H9 (cell line): ENCODE data around the gene MYOF. TPM values are rescaled to one million over a fixed set of nuclear protein-coding genes. Genes with fewer than 3 reads are reported as not detected.

Experiments
- DNase-seq: peaks from one replicate; pipeline ENCODE4 v3.0.0-alpha.2; 2017
- H2AFZ ChIP-seq: one replicate; pipeline ENCODE4 v1.6.1; 2013; ENCODE audit warnings: mild to moderate bottlenecking, low read length, control low read depth, moderate library complexity
- H2AK5ac ChIP-seq: 2 replicates; pipeline ENCODE4 v1.6.1; 2013; ENCODE audit warnings: low read length, control low read depth, mixed read lengths; ENCODE audit not compliant: insufficient read length
- H2BK120ac ChIP-seq: one replicate; pipeline ENCODE4 v1.6.1; 2013; ENCODE audit warnings: low read depth, mild to moderate bottlenecking, low read length, control low read depth, inconsistent platforms; ENCODE audit not compliant: poor library complexity, severe bottlenecking
- H2BK12ac ChIP-seq: 2 replicates; pipeline ENCODE4 v1.6.1; 2013; ENCODE audit warnings: low read length, control low read depth, mixed read lengths, low read depth; ENCODE audit not compliant: insufficient read length
- H2BK15ac ChIP-seq: 2 replicates; pipeline ENCODE4 v1.6.1; 2013; ENCODE audit warnings: low read depth, low read length, control low read depth
- H2BK20ac ChIP-seq: one replicate; pipeline ENCODE4 v1.6.1; 2013; ENCODE audit warnings: low read depth, mild to moderate bottlenecking, low read length, control low read depth, inconsistent platforms; ENCODE audit not compliant: poor library complexity, severe bottlenecking
- H2BK5ac ChIP-seq: 2 replicates; pipeline ENCODE4 v1.6.1; 2013; ENCODE audit warnings: low read length, control low read depth, mixed read lengths; ENCODE audit not compliant: insufficient read length
- H3K14ac ChIP-seq: 2 replicates; pipeline ENCODE4 v1.6.1; 2013; ENCODE audit warnings: low read length, control low read depth; ENCODE audit not compliant: insufficient read depth
- H3K18ac ChIP-seq: 2 replicates; pipeline ENCODE4 v1.6.1; 2013; ENCODE audit warnings: low read depth, mild to moderate bottlenecking, mixed read lengths, low read length, control low read depth; ENCODE audit not compliant: insufficient read length
- H3K23ac ChIP-seq: 2 replicates; pipeline ENCODE4 v1.6.1; 2013; ENCODE audit warnings: low read length, control low read depth, mixed read lengths, low read depth; ENCODE audit not compliant: insufficient read length
- H3K23me2 ChIP-seq: 2 replicates; pipeline ENCODE4 v1.6.1; 2013; ENCODE audit warnings: low read depth, mild to moderate bottlenecking, mixed read lengths, low read length, control low read depth; ENCODE audit not compliant: insufficient read length, poor library complexity, severe bottlenecking
- H3K27ac ChIP-seq: 2 replicates; pipeline ENCODE4 v1.5.1; 2013; ENCODE audit warnings: low read length, control low read depth, mixed read lengths, low read depth; ENCODE audit not compliant: insufficient read length
- H3K27me3 ChIP-seq: 2 replicates; pipeline ENCODE4 v1.6.1; 2013; ENCODE audit warnings: low read length, control low read depth, inconsistent platforms; ENCODE audit not compliant: insufficient read depth
- H3K4ac ChIP-seq: 2 replicates; pipeline ENCODE4 v1.6.1; 2013; ENCODE audit warnings: low read depth, mild to moderate bottlenecking, control low read depth, inconsistent platforms, low read length, moderate library complexity
- H3K4me1 ChIP-seq: 2 replicates; pipeline ENCODE4 v1.6.1; 2013; ENCODE audit warnings: low read length, control low read depth, inconsistent platforms; ENCODE audit not compliant: insufficient read depth
- H3K4me2 ChIP-seq: 2 replicates; pipeline ENCODE4 v1.6.1; 2013; ENCODE audit warnings: low read length, control low read depth, mixed read lengths; ENCODE audit not compliant: insufficient read length, insufficient read depth
- H3K56ac ChIP-seq: 2 replicates; pipeline ENCODE4 v1.6.1; 2013; ENCODE audit warnings: low read depth, mild to moderate bottlenecking, mixed read lengths, low read length, control low read depth; ENCODE audit not compliant: insufficient read length
- H3K79me1 ChIP-seq: 2 replicates; pipeline ENCODE4 v1.6.1; 2013; ENCODE audit warnings: low read depth, mild to moderate bottlenecking, moderate library complexity, low read length, control low read depth, inconsistent platforms; ENCODE audit not compliant: insufficient read depth, poor library complexity, severe bottlenecking
- H3K79me2 ChIP-seq: 2 replicates; pipeline ENCODE4 v1.6.1; 2013; ENCODE audit warnings: low read length, control low read depth, inconsistent platforms; ENCODE audit not compliant: insufficient read depth
- H3K9ac ChIP-seq: 2 replicates; pipeline ENCODE4 v1.6.1; 2013; ENCODE audit warnings: low read length, control low read depth, mixed read lengths; ENCODE audit not compliant: insufficient read length; ENCODE audit errors: extremely low read depth
- H3K9me3 ChIP-seq: one replicate; pipeline ENCODE4 v1.6.1; 2013; ENCODE audit warnings: low read depth, low read length, inconsistent platforms; ENCODE audit not compliant: control insufficient read depth
- H3T11ph ChIP-seq: one replicate; pipeline ENCODE4 v1.6.1; 2013; ENCODE audit warnings: mild to moderate bottlenecking, low read length, control low read depth, inconsistent platforms
- H4K20me1 ChIP-seq: one replicate; pipeline ENCODE4 v1.6.1; 2013; ENCODE audit not compliant: control insufficient read depth, insufficient read length, insufficient read depth
- H4K5ac ChIP-seq: 2 replicates; pipeline ENCODE4 v1.6.1; 2013; ENCODE audit warnings: low read depth, mild to moderate bottlenecking, mixed read lengths, low read length, control low read depth; ENCODE audit not compliant: insufficient read length
- H4K8ac ChIP-seq: replicated peaks from 2 replicates; pipeline ENCODE4 v1.6.1; 2013; ENCODE audit warnings: low read length, control low read depth, mixed read lengths, low read depth; ENCODE audit not compliant: insufficient read length
- H4K91ac ChIP-seq: 2 replicates; pipeline ENCODE4 v1.6.1; 2013; ENCODE audit warnings: low read depth, mild to moderate bottlenecking, moderate library complexity, mixed read lengths, low read length, control low read depth; ENCODE audit not compliant: insufficient read length
- H3K27ac Mint-ChIP-seq, 3 experiments: 2 replicates in 2 of 3; 3 replicates in 1 of 3; pipeline ENCODE4 v1.8.0; 2020 to 2021; ENCODE audit warnings: mixed read lengths in 3 of 3, mild to moderate bottlenecking in 1 of 3, moderate library complexity in 1 of 3
- H3K27me3 Mint-ChIP-seq: 2 replicates; pipeline ENCODE4 v1.8.0; 2021; ENCODE audit warnings: low read depth, mild to moderate bottlenecking, moderate library complexity, mixed read lengths
- H3K36me3 Mint-ChIP-seq, 3 experiments: 2 replicates in 2 of 3; 3 replicates in 1 of 3; pipeline ENCODE4 v1.8.0; 2020 to 2021; ENCODE audit warnings: low read depth in 3 of 3, mixed read lengths in 3 of 3; ENCODE audit not compliant: insufficient read depth in 1 of 3
- H3K4me1 Mint-ChIP-seq, 2 experiments: 2 replicates each; pipeline ENCODE4 v1.8.0; 2020; ENCODE audit warnings: mixed read lengths in 2 of 2
- H3K4me3 Mint-ChIP-seq, 2 experiments: 2 replicates in 1 of 2; 3 replicates in 1 of 2; pipeline ENCODE4 v1.8.0; 2020 to 2021; ENCODE audit warnings: mild to moderate bottlenecking in 2 of 2, mixed read lengths in 2 of 2, moderate library complexity in 1 of 2
- H3K9me3 Mint-ChIP-seq, 2 experiments: 2 replicates in 1 of 2; 3 replicates in 1 of 2; pipeline ENCODE4 v1.8.0; 2020; ENCODE audit warnings: mild to moderate bottlenecking in 2 of 2, mixed read lengths in 2 of 2, moderate library complexity in 1 of 2
- CTCF ChIP-seq: fragments of 200-600 bp; sonication (generic); conservative IDR thresholded peaks from 3 replicates; pipeline ENCODE4 v1.8.0; 2021; ENCODE audit warnings: antibody characterized with exemption, mild to moderate bottlenecking
- WGBS: extraction: QIAGEN DNeasy Blood & Tissue Kit; methylation state at CpG from one replicate; pipeline ENCODE4 v1.1.7; 2013; ENCODE audit warnings: missing lambda C conversion rate, low lambda C conversion rate, mixed read lengths; ENCODE audit not compliant: insufficient read length; ENCODE audit errors: extremely low coverage; 5-methylcytosine and 5-hydroxymethylcytosine counted together
- total RNA-seq: library from RNA; stranded (reverse); gene quantifications from 2 replicates; pipeline ENCODE4 v1.2.1, GENCODE V29; 2021

Gene MYOF
- total RNA-seq, 1 experiment from 2014 or later = 2.8 TPM

- DNase-seq = no peak
- H3K27ac Mint-ChIP-seq = no peak overlapping the region
- no peak overlapping the region for H4K5ac ChIP-seq
- no peaks in the 10 kb centered on the region; a peak in 1 of 7 replicates for H3K36me3 Mint-ChIP-seq
- no peak overlapping the region for H2AFZ ChIP-seq
- no peak overlapping the region for H3K27ac ChIP-seq
- H3K4me1 ChIP-seq = peaks cover 3% of the 10 kb centered on the region; the same call in 1 of the 2 replicates
- H4K91ac ChIP-seq = no peak overlapping the region
- no peaks in the 10 kb centered on the region; the same call in 1 of the 2 replicates for H3K27me3 Mint-ChIP-seq
- no peaks in the 10 kb centered on the region for H3K79me1 ChIP-seq
- no peak overlapping the region for H2BK20ac ChIP-seq
- H2AK5ac ChIP-seq = no peak overlapping the region
- peaks cover 5 to 6% of the 10 kb centered on the region in 2 experiments for H3K4me1 Mint-ChIP-seq
- no peak overlapping the region for H2BK120ac ChIP-seq
- no peaks in the 10 kb centered on the region for H3K9me3 ChIP-seq
- WGBS = no CpG with 5 or more reads among the region's 3 CpGs
- no peaks in the 10 kb centered on the region for H4K20me1 ChIP-seq
- no peak for TF ChIP-seq CTCF
- no peak overlapping the region for H3K18ac ChIP-seq
- no peak overlapping the region for H2BK5ac ChIP-seq
- H3K23ac ChIP-seq = no peak overlapping the region
- no peak overlapping the region for H3K14ac ChIP-seq
- H3K79me2 ChIP-seq = no peaks in the 10 kb centered on the region
- no peak overlapping the region for H3K9ac ChIP-seq
- H3T11ph ChIP-seq = no peak overlapping the region
- H4K8ac ChIP-seq = no peak overlapping the region
- no peaks in the 10 kb centered on the region for H3K23me2 ChIP-seq
- H3K4ac ChIP-seq = no peak overlapping the region
- H3K9me3 Mint-ChIP-seq = no peaks in the 10 kb centered on the region
- H3K27me3 ChIP-seq = no peaks in the 10 kb centered on the region; the same call in 1 of the 2 replicates
- no peak overlapping the region for H3K4me3 Mint-ChIP-seq
- no peak overlapping the region for H3K56ac ChIP-seq
- no peak overlapping the region for H2BK12ac ChIP-seq
- H2BK15ac ChIP-seq = no peak overlapping the region
- no peak overlapping the region for H3K4me2 ChIP-seq
These were observed 136.0 kb downstream of the MYOF start for GRCh38 chr10:93346108-93346507.
